ENCODE results near the gene GSTK1. TPM values are rescaled to one million over a fixed set of nuclear protein-coding genes. Genes with fewer than 3 reads are reported as not detected.

GSTK1 gene
- total and polyA plus RNA-seq, 9 of the 15 experiments (the other 6 are each of a cell fraction or from before 2014, with no cell fraction given): 155 to 441 (median 233) TPM

GRCh38 chr7:143283381-143283780, 20.1 kb downstream of the GSTK1 start (continued):
- no peak for TF ChIP-seq CHAMP1 (IDR thresholded peaks at IDR 0.05)

GRCh38 chr7:143284591-143285469, 21.6 kb downstream of the GSTK1 start, which contains the start of gene TMEM139:
TMEM139 (plus strand) TSS chr7:143284958; CDS start chr7:143285958, 1,000 bp downstream.
- FAIRE-seq: no peak
- peak within 1 kb of the TSS; percentile 47 for H3K4me2 ChIP-seq (ENCODE audit: insufficient read depth, low read length)
- H2AFZ ChIP-seq (ENCODE audit: low read depth, low read length): peak within 1 kb of the TSS; percentile 82
- no peak within 1 kb of the TSS for H3K4me3 ChIP-seq
- POLR2A ChIA-PET: interaction anchor here (0.6 kb wide), 1 partner anchor 142 kb away, joined by 3 read pairs; no protein-coding TSS in a partner anchor
- intact Hi-C loops (cut with micrococcal nuclease): no loop called here
- TF ChIP-seq ZC3H11A (IDR thresholded peaks at IDR 0.05; ENCODE audit: low read depth, low read length): 0 out of 2 replicates have a peak, but pooled peaks have one; percentile 26
- TF ChIP-seq, protein P1, sequence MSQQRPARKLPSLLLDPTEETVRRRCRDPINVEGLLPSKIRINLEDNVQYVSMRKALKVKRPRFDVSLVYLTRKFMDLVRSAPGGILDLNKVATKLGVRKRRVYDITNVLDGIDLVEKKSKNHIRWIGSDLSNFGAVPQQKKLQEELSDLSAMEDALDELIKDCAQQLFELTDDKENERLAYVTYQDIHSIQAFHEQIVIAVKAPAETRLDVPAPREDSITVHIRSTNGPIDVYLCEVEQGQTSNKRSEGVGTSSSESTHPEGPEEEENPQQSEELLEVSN (IDR thresholded peaks at IDR 0.05; ENCODE audit: borderline replicate concordance in 1 of 2, extremely low read depth in 1 of 2, insufficient read depth in 1 of 2, insufficient read length in 1 of 2, low read depth in 1 of 2, low read length in 1 of 2, poor library complexity in 1 of 2, severe bottlenecking in 1 of 2): peak in 1 of 2 experiments; percentile 12
- TF ChIP-seq ATF7 (IDR thresholded peaks at IDR 0.05): 0 out of 2 replicates have a peak, but pooled peaks have one; percentile 13
- no peak for TF ChIP-seq SMARCE1 (IDR thresholded peaks at IDR 0.05)
- TF ChIP-seq, protein P2, sequence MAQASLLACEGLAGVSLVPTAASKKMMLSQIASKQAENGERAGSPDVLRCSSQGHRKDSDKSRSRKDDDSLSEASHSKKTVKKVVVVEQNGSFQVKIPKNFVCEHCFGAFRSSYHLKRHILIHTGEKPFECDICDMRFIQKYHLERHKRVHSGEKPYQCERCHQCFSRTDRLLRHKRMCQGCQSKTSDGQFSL (CRISPR knock-in tag; IDR thresholded peaks at IDR 0.05): 0 out of 2 replicates have a peak, but pooled peaks have one; percentile 48
- TF ChIP-seq, protein P2 (tag; IDR thresholded peaks at IDR 0.05): peak in 1 of 2 experiments; percentile 28; a peak in 1 of 4 replicates
- TF ChIP-seq PKNOX1 (IDR thresholded peaks at IDR 0.05): peak; percentile 26; the same call in 1 of the 2 replicates
- WGBS (ENCODE audit: insufficient coverage, low coverage, missing lambda C conversion rate): 56% methylated on average over 19 of the region's 19 CpGs
- H4K20me1 ChIP-seq (replicated peaks; ENCODE audit: control insufficient read depth, insufficient read depth, low read length): no peaks in the 10 kb centered on the region; the same call in 1 of the 2 replicates
- DNase-seq (ENCODE audit: extremely low read depth in 1 of 4, low spot score in 3 of 4): peak; percentile 74 to 80 (median 74)
- no TSS peak for BruUV-seq (replicated peaks)
- H3K27ac ChIP-seq (ENCODE audit: extremely low read depth, low read depth, low read length): no peak within 1 kb of the TSS
- H3K9me3 ChIP-seq (replicated peaks; ENCODE audit: control insufficient read depth, insufficient read depth, low read depth, low read length): peaks cover 7% of the 10 kb centered on the region
- no peaks in the 10 kb centered on the region for H3K9me1 ChIP-seq (ENCODE audit: control insufficient read depth, insufficient read depth, low read length)
- CTCF ChIA-PET (ENCODE audit: low intra/inter-chr PET ratio): no interaction called here
- H3K36me3 ChIP-seq (ENCODE audit: control insufficient read depth, insufficient read depth, low read length): peaks cover 6% of the 10 kb centered on the region; the same call in 1 of the 3 replicates
- H3K27me3 ChIP-seq (ENCODE audit: control insufficient read depth in 2 of 2, insufficient read depth in 2 of 2, low read length in 2 of 2): no peaks in the 10 kb centered on the region
- peaks cover 20 to 22% of the 10 kb centered on the region in 2 experiments; a peak in 4 of 5 replicates for H3K4me1 ChIP-seq (replicated peaks in 1 of 2; ENCODE audit: control insufficient read depth in 2 of 2, insufficient read depth in 2 of 2, low read length in 2 of 2)
- H3K9ac ChIP-seq (ENCODE audit: insufficient read depth in 1 of 2, low read depth in 2 of 2, low read length in 2 of 2): peak within 1 kb of the TSS in 1 of 2 experiments; percentile 38; a peak in 1 of 4 replicates
- peak; percentile 60 for ATAC-seq
- H3K79me2 ChIP-seq (ENCODE audit: control insufficient read depth, insufficient read depth, low read length): peaks cover 17% of the 10 kb centered on the region
- in situ Hi-C loops (cut with MboI): no loop called here

Data from K562 (cell line).